GM18508 (cell line): ENCODE results near the gene CD244.
"Not testable (repeated sequence)": the region's sequence is repeated elsewhere in the genome, so short reads cannot be mapped to it uniquely, and the experiment has no call there.

Experiments
- ATAC-seq: cut with Tn5 transposase; IDR thresholded peaks from one replicate; pipeline ENCODE4 v1.9.1; 2021; ENCODE audit warnings: moderate number of reproducible peaks; ENCODE audit not compliant: insufficient read depth, unreplicated experiment

CD244 gene

DNA sequence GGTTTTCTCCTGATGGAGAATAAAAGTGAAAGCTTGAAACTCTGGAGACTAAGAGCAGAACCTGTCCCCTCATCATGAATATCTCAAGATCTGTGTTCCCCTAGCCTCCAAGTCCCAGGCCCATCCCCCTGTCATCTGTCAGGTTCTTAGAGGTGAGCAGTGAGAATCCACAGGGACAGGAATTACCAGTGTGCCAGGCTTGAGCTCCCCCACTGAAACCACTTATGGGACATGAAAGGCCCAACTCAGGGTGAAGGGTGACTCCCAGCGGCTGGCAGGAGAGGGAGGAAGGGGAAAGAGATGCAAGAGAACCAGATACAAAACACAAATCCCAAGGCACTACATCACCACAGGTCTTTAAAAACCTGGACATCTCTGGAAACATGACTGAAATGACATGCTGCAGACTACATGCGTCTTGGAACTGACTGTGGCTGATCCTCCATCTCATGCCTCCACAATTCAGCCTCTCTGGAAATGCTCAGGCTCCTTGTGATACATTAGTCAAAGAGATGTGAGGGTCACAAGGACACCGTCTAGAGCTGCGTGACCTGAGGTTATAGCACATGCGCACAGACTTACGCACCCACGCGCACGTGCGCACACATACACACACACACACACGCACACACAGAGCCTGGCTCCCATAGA lies 73.5 kb downstream of the CD244 start:
- no peak for ATAC-seq

DNA sequence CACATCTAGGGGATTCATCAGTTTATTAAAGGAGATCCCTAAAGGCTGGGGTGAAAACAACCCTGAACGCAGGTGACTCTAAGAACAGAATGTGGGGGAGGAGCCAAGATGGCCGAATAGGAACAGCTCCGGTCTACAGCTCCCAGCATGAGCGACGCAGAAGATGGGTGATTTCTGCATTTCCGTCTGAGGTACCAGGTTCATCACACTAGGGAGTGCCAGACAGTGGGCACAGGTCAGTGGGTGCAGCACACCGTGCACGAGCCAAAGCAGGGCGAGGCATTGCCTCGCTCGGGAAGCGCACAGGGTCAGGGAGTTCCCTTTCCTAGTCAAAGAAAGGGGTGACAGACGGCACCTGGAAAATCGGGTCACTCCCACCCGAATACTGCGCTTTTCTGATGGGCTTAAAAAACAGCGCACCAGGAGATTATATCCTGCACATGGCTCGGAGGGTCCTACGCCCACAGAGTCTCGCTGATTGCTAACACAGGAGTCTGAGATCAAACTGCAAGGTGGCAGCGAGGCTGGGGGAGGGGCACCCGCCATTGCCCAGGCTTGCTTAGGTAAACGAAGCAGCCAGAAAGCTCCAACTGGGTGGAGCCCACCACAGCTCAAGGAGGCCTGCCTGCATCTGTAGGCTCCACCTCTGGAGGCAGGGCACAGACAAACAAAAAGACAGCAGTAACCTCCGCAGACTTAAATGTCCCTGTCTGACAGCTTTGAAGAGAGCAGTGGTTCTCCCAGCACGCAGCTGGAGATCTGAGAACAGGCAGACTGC lies 79.5 kb downstream of the CD244 start:
- ATAC-seq = not testable (repeated sequence)

DNA sequence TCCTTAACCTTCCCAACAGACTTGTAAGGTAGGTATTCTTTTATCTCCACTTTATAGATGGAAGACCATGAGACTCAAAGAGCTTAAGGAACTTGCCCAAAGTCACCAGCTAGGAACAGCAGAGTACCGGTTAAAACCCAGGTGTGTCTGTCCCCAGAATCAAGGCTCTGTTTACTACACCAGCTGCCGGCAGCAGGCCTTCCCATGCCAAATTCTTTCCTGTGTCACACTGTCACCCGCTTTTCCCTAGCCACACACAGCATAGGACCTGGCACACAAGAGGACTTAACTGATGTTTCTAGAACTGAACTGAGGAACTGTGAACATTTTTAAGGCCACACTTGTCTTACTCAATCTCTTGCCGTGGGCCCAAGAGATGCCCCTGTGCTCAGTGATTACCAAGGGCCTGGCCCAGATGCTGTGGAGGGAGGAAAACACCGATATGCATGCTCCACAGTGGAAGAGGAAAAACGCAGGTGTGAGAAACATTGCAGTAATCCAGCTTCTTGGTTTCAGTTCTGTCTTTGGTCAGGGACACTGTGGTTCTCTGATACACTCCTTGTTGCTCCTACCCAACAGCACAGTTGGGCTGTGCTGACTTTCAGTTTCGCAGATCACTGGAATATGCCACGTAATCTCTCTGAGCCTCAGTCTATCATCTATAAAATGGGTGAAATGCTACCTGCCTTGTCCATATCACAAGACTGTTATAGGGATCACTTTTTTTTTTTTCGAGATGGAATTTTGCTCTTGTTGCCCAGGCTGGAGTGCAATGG lies 80.6 kb downstream of the CD244 start:
- peak; percentile 76 for ATAC-seq

DNA sequence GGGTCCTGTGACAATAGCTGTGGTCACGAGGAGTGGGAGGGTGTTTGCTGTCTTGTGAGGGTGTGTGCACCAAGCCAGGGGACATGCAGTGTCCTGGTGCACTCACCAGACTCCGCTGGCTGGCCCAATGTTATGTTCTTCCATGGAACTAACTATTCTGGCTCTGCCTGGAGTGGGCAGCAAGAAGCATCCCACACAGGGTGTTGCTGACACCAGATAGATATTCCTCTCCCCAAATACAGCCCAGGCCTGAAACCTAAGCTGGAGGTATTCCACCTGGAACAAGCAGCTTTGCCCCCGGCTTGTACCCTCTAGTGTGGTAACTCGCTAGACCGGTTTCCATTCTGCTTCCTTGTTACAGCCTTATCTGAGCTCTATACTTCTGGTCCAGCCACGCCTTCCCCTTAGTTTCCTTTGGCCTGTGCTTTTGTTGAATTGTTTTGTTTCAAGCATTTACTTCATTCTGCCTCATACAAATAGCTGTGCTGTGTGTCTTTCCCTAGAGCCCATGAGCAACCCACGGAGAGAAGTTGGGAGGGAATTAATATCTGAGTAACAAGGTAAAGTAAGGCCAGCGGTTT lies 81.4 kb downstream of the CD244 start:
- ATAC-seq = no peak

DNA sequence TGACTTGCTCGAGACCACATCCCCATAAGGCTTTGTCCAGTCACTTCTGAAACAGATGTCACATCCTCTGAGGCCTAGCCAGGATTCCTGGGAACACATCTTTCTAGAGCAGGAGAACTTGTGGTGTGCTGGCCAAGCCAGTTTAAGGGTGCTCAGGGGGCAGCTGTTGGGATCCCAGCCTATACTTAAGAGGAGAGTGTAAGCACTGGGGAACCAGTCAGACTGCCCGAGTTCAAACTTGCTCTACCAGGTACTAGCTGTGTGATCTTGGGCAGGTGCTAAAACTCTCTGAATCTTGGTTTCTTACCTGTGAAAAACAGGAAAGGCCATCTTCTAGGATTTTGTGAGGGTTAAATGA lies 82.3 kb downstream of the CD244 start:
- no peak for ATAC-seq
